HG03558 (cell line): ENCODE measurements around the gene ANKRD44.
"Not testable (repeated sequence)": the region's sequence is repeated elsewhere in the genome, so short reads cannot be mapped to it uniquely, and the experiment has no call there.

Experiments
- ATAC-seq: cut with Tn5 transposase; IDR thresholded peaks from one replicate; pipeline ENCODE4 v1.9.1; 2021; ENCODE audit warnings: moderate number of reproducible peaks; ENCODE audit not compliant: unreplicated experiment; ENCODE audit errors: extremely low read depth

ANKRD44 gene

GRCh38 chr2:197310271-197310985 is at the start of gene ANKRD44:
TSS of gene ANKRD44 (minus strand) at chr2:197310780. CDS start at chr2:197310604, 176 bp downstream.
- ATAC-seq, result peak; percentile 55

GRCh38 chr2:197359859-197360258 is 49.3 kb upstream of the ANKRD44 start:
- ATAC-seq, result no peak

- ATAC-seq, result no peak
These were observed 48.4 kb upstream of the ANKRD44 start for GRCh38 chr2:197358931-197359330.

DNA sequence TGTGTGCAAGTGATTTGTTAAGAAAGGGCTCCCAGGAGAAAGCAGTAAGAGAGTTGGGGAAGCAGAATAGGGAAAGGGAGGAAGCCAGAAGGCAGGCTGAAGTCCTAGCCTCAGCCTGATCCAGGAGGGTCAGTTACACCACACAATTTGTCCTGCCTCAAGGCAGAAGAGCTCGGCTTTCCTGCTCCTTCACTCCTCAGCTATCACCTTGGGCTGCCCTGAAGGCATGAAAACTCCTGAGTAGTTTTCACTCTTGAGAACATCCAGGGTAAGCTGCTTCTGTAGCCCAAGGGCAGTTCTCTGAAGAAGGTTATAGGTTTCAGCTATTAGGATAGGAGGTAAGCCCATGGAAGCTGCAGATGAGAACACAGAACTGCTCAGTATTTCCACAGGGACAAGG is 47.4 kb upstream of the ANKRD44 start:
- ATAC-seq, result no peak

- no peak for ATAC-seq
These were observed 45.6 kb upstream of the ANKRD44 start for GRCh38 chr2:197356136-197356535.

GRCh38 chr2:197354169-197354558 is 43.6 kb upstream of the ANKRD44 start:
- ATAC-seq, result no peak

- no peak for ATAC-seq
These were observed 43.0 kb upstream of the ANKRD44 start for GRCh38 chr2:197353393-197354168.

- no peak for ATAC-seq
These were observed 39.1 kb upstream of the ANKRD44 start for GRCh38 chr2:197349699-197350098.

DNA sequence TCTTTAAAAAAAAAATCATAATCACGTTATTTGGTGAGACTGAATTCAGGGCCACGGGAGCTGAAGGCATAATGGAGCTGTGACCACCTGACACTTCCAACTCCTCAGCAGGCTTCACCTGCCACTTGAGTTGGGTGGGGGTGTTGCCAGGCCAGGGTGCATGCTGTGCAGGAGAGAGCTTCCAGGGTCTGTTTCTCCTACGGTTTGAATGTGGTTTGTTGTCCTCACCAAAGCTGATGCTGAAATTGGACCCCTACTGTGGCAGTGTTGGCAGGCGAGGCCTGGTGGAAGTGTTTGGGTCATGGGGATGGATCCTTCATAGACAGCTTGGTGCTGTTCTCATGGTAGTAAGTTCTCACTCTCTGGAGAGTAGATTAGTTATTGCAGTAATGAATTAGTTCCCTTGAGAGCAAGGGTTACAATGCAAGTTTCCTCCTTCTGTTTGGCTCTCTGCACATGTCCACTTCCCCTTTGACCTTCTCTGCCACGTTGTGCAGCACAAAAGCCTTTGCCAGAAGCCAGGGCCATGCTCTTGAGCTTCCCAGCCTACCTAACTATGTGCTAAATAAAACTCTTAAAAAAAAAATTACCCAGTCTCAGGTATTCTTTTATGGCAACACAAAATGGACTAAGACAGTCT is 38.3 kb upstream of the ANKRD44 start:
- ATAC-seq, result no peak

- no peak for ATAC-seq
These were observed 35.3 kb upstream of the ANKRD44 start for GRCh38 chr2:197345846-197346370.

DNA sequence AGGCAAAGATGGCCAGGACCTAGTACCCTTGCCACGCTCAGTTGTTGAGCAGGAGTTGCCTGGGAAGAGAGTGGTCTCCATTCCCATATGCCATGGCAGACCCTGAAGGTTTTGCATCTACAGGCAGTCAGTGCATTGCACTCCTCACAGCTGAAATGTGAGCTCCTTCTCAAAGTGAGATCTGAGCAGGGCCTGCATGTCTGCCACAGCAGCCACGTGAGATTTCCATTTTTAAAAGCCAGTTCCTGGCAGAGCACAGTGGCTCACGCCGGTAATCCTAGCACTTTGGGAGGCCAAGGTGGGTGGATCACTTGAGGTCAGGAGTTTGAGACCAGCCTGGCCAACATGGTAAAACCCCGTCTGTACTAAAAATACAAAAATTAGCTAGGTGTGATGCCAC is 33.4 kb upstream of the ANKRD44 start:
- ATAC-seq, result not testable (repeated sequence)

- no peak for ATAC-seq
These were observed 30.0 kb upstream of the ANKRD44 start for GRCh38 chr2:197340591-197340990.

DNA sequence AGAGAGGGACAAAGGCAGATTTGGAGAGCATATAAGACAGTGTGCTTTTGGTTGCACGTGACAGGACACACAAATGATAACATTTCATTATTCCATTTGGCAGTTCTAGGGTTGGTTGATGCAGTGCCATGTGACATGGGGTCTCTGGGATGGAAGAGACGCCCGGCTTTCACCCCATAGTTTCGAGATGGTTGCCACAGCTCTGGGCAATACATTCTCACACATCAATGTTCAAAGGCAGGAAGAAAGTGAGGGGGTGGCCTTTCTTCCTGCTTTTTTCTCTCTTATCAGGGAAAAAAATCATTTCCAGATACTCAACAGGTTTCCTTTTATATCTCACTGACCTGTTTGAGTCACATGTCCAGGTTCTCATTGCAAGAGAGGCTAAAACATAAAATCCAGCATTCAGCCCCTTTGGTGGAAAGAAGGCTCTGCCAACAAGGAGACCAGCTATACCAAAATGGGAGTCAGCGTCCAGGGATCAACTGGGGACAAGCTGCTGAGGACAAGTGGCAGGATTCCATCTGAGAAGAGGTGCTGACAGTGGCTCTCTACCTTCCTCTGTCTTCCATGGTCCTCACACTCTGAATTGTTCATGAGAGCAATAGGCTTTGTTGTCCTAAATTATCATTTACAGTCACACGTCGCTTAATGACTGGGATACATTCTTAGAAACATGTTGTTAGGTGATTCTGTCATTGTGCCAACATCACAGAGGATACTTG is 29.1 kb upstream of the ANKRD44 start:
- ATAC-seq, result no peak

GRCh38 chr2:197339016-197339415 is 28.4 kb upstream of the ANKRD44 start:
- ATAC-seq, result no peak

- no peak for ATAC-seq
These were observed 22.1 kb upstream of the ANKRD44 start for GRCh38 chr2:197332641-197333040.

DNA sequence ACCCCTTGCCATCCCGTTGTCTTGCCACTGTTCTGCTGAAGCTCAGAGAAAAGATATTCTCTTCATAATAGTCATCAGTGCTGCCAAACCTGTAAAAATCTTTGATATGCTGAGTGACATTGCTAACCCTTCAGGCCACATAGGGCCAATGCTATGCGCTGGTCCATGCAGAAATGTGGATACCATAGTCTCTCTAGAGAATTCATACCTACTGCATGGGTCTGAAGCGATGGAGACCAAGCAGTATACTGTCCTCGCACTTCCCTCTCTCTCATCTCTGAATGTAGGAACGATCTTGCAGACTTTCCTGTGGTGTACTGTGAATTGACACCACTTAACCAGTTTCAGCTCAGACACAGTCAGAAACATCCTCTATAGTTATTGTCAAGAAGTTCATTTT is 17.9 kb upstream of the ANKRD44 start:
- no peak for ATAC-seq

GRCh38 chr2:197327472-197328098 is 17.0 kb upstream of the ANKRD44 start:
- ATAC-seq, result no peak

DNA sequence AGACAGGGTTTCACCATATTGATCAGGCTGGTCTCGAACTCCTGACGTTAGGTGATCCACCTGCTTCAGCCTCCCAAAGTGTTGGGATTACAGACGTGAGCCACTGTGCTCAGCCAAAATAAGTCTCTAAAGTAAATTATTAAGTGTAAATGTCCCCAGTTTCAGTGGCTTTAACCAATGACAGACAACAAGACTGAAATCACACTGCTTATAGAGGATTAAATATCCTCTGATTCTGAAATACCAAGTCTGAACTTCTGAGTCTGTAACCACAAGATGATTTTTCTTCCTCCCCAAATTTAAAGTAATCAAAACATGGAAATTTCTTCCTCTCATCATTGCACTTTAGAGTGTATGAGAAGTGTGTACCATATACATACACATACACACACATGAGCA is 16.5 kb upstream of the ANKRD44 start:
- no peak for ATAC-seq

DNA sequence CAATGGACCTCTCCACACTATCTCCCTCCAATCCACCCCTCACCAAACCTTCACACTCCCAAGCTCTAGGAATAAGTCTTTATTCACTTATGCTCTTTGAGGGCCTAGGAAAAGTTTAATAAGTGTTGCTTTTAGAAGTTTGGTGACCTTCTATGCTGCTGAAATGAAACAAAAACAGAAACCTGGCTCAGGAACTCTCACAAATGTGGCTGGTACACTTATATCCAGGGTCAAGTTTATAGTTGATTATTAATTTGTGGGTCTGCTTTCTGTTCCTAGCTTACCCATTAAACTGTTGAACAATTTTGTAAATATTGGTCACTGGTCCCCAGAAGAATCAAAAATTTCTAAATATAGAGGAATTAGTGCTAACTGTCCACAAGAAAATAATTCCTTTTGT is 14.2 kb upstream of the ANKRD44 start:
- peak; percentile 88 for ATAC-seq
